Neural cell (in vitro differentiated cells): Measurements from ENCODE around the gene CRIP1. TPM values are rescaled to one million over a fixed set of nuclear protein-coding genes. Genes with fewer than 3 reads are reported as not detected.

Experiments used
- H2AFZ ChIP-seq: fragments of 200-600, 300-800 bp; sonication (generic), shearing (Covaris generic); 2 replicates; pipeline ENCODE4 v1.6.0; 2014; ENCODE audit warnings: low read depth, mild to moderate bottlenecking, antibody characterized with exemption, low read length, moderate library complexity
- H3F3A ChIP-seq: fragments of 200-600 bp; shearing (Covaris generic); 2 replicates; pipeline ENCODE4 v1.6.1; 2016; ENCODE audit warnings: mild to moderate bottlenecking, moderate library complexity, mixed read lengths, antibody characterized with exemption, low read length; ENCODE audit not compliant: insufficient read depth, poor library complexity, severe bottlenecking
- H3K27ac ChIP-seq: fragments of 200-600, 300-800 bp; sonication (generic), shearing (Covaris generic); 2 replicates; pipeline ENCODE4 v1.5.1; 2014; ENCODE audit warnings: mild to moderate bottlenecking, low read length, moderate library complexity
- H3K27me3 ChIP-seq: fragments of 300-800, 200-600 bp; sonication (generic), shearing (Covaris generic); 2 replicates; pipeline ENCODE4 v1.6.0; 2014; ENCODE audit warnings: mild to moderate bottlenecking, low read depth, low read length, moderate library complexity; ENCODE audit not compliant: insufficient read depth
- H3K36me3 ChIP-seq: fragments of 300-800, 200-600 bp; sonication (generic), shearing (Covaris generic); 2 replicates; pipeline ENCODE4 v1.5.1; 2014; ENCODE audit warnings: mild to moderate bottlenecking, antibody characterized with exemption, low read length, moderate library complexity; ENCODE audit not compliant: insufficient read depth
- H3K4me2 ChIP-seq: fragments of 300-800, 200-600 bp; sonication (generic), shearing (Covaris generic); 2 replicates; pipeline ENCODE4 v1.6.0; 2014; ENCODE audit warnings: mild to moderate bottlenecking, low read length
- H3K4me3 ChIP-seq: fragments of 300-800, 200-600 bp; sonication (generic), shearing (Covaris generic); 2 replicates; pipeline ENCODE4 v1.5.1; 2014; ENCODE audit warnings: mild to moderate bottlenecking, low read length, moderate library complexity
- H3K79me2 ChIP-seq: fragments of 200-600 bp; shearing (Covaris generic); replicated peaks from 2 replicates; pipeline ENCODE4 v1.6.0; 2014; ENCODE audit warnings: mild to moderate bottlenecking, low read length, moderate library complexity; ENCODE audit not compliant: insufficient read depth
- H3K9ac ChIP-seq: fragments of 300-800, 200-600 bp; sonication (generic), shearing (Covaris generic); 2 replicates; pipeline ENCODE4 v1.6.1; 2016; ENCODE audit warnings: mild to moderate bottlenecking, low read length, mixed read lengths
- H3K9me2 ChIP-seq: fragments of 200-600 bp; shearing (Covaris generic); 2 replicates; pipeline ENCODE4 v1.6.1; 2016; ENCODE audit warnings: mild to moderate bottlenecking, low read length, mixed read lengths; ENCODE audit not compliant: insufficient read depth
- H3K9me3 ChIP-seq: fragments of 200-600, 300-800 bp; sonication (generic), shearing (Covaris generic); 2 replicates; pipeline ENCODE4 v1.6.1; 2016; ENCODE audit warnings: mild to moderate bottlenecking, mixed run types, low read length, moderate library complexity, mixed read lengths
- H4K20me1 ChIP-seq: fragments of 200-600 bp; shearing (Covaris generic); 2 replicates; pipeline ENCODE4 v1.6.1; 2016; ENCODE audit warnings: mild to moderate bottlenecking, mixed run types; ENCODE audit not compliant: insufficient read depth
- CTCF ChIP-seq: fragments of 450-650 bp; IDR thresholded peaks from 2 replicates; pipeline ENCODE4 v1.5.1; 2014; ENCODE audit warnings: antibody characterized with exemption, mild to moderate bottlenecking, moderate library complexity; ENCODE audit not compliant: poor library complexity, severe bottlenecking
- EP300 ChIP-seq: fragments of 450-650 bp; conservative IDR thresholded peaks from 2 replicates; pipeline ENCODE4 v1.6.1; 2014; ENCODE audit warnings: antibody characterized with exemption, mild to moderate bottlenecking, moderate library complexity; ENCODE audit not compliant: poor library complexity, severe bottlenecking
- EZH2 ChIP-seq: fragments of 200-600, 300-800 bp; shearing (Covaris generic), sonication (generic); IDR thresholded peaks from 2 replicates; pipeline ENCODE4 v1.6.1; 2014; ENCODE audit warnings: antibody characterized with exemption, low read length, borderline replicate concordance, mild to moderate bottlenecking; ENCODE audit not compliant: insufficient read depth, poor library complexity, severe bottlenecking
- MXI1 ChIP-seq: fragments of 450-650 bp; conservative IDR thresholded peaks from 2 replicates; pipeline ENCODE4 v1.6.1; 2014; ENCODE audit warnings: antibody characterized with exemption, mild to moderate bottlenecking; ENCODE audit not compliant: poor library complexity, severe bottlenecking
- POLR2AphosphoS5 ChIP-seq: IDR thresholded peaks from 2 replicates; pipeline ENCODE4 v1.6.1; 2012
- RAD21 ChIP-seq: fragments of 450-650 bp; conservative IDR thresholded peaks from 2 replicates; pipeline ENCODE4 v1.6.1; 2014; ENCODE audit warnings: antibody characterized with exemption, mild to moderate bottlenecking, moderate library complexity
- REST ChIP-seq: IDR thresholded peaks from 2 replicates; pipeline ENCODE4 v1.6.1; 2012; ENCODE audit warnings: borderline replicate concordance
- SMC3 ChIP-seq: fragments of 450-650 bp; conservative IDR thresholded peaks from 2 replicates; pipeline ENCODE4 v1.6.1; 2014; ENCODE audit warnings: antibody characterized with exemption, mild to moderate bottlenecking, moderate library complexity; ENCODE audit not compliant: poor library complexity
- TAF1 ChIP-seq: IDR thresholded peaks from 2 replicates; pipeline ENCODE4 v1.6.1; 2012; ENCODE audit warnings: low read depth
- polyA plus RNA-seq: library from polyadenylated mRNA; depleted of rRNA; stranded (reverse); fragments of >200 nt; gene quantifications from 2 replicates; pipeline ENCODE4 v1.2.3, GENCODE V29; 2014

CRIP1 gene
- polyA plus RNA-seq, 1 donor from 2014 or later = 0.58 TPM

- no peak overlapping the region for H3K27ac ChIP-seq
- H2AFZ ChIP-seq = no peak overlapping the region
These were observed 6.5 kb downstream of the CRIP1 start for GRCh38 chr14:105492971-105493871.

More at GRCh38 chr14:105492971-105493871, 6.5 kb downstream of the CRIP1 start:
- Histone ChIP-seq H3K9me2 (no peaks in the 10 kb centered on the region), H3K4me3 (no peak overlapping the region), H3K79me2 (no peaks in the 10 kb centered on the region), H3K27me3 (no peaks in the 10 kb centered on the region), H4K20me1 (no peaks in the 10 kb centered on the region), H3F3A (no peaks in the 10 kb centered on the region), H3K9me3 (no peaks in the 10 kb centered on the region), H3K4me2 (no peak overlapping the region), H3K36me3 (no peaks in the 10 kb centered on the region), H3K9ac (no peak overlapping the region)
- TF ChIP-seq CTCF (no peak), TAF1 (no peak), POLR2AphosphoS5 (no peak), EZH2 (no peak), RAD21 (no peak), REST (no peak), MXI1 (no peak), EP300 (no peak), SMC3 (no peak)
